ENCODE measurements around the gene AAGAB.
"Not testable (repeated sequence)": the region's sequence is repeated elsewhere in the genome, so short reads cannot be mapped to it uniquely, and the experiment has no call there.

Gene AAGAB, protein sequence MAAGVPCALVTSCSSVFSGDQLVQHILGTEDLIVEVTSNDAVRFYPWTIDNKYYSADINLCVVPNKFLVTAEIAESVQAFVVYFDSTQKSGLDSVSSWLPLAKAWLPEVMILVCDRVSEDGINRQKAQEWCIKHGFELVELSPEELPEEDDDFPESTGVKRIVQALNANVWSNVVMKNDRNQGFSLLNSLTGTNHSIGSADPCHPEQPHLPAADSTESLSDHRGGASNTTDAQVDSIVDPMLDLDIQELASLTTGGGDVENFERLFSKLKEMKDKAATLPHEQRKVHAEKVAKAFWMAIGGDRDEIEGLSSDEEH

GRCh38 chr15:67254238-67255175 lies at the start of gene AAGAB, which contains the start of gene IQCH:
TSS of gene AAGAB (minus strand) at chr15:67254661. CDS start at chr15:67254631, 30 bp downstream.
TSS of gene IQCH (plus strand) at chr15:67254786. CDS start at chr15:67254897, 111 bp downstream.
- DNase-seq (ENCODE audit: low read depth in 3 of 3) = peak; percentile 94 to 98 (median 95)

DNA sequence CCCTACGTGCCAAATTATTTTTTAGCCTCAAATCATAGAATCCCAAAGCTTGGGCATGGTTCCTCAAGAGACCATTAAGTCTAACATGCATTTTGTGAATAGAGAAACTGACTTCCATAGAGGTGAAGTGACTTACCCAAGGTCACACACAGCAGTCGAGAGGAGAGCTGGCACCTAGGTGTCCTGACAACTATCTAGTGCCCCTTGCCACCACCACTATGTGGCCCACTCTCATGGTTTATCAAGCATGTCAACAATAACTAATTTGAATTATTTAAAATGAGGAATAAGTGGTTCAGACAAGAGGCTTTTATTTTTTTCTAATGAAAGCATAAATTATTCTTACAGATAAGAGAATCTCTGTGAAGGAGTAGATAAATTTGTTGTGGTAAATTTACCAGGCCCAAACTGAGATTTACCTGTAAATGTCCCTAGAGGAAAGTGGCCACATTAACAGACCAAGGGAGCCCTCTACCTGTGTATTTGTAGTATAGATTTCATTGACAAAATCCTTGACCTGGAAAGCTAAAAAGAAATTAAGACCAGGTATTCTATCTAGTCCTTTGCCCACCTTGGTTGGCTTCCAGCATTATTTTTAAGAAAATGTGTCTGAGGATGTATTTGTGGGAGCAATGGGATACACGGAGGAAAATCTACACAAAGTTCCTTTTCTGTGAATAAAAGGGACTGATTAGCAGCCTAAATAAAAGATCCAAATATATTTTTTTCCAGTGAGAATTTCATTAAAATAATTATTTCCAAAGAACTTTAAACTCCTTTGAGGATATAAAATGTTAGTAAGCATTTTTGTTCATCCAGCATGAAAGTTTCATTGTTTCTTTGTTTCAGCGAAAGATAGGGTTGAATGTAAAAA lies 49.3 kb upstream of the AAGAB start:
- DNase-seq (ENCODE audit: low read depth in 3 of 3) = no peak

DNA sequence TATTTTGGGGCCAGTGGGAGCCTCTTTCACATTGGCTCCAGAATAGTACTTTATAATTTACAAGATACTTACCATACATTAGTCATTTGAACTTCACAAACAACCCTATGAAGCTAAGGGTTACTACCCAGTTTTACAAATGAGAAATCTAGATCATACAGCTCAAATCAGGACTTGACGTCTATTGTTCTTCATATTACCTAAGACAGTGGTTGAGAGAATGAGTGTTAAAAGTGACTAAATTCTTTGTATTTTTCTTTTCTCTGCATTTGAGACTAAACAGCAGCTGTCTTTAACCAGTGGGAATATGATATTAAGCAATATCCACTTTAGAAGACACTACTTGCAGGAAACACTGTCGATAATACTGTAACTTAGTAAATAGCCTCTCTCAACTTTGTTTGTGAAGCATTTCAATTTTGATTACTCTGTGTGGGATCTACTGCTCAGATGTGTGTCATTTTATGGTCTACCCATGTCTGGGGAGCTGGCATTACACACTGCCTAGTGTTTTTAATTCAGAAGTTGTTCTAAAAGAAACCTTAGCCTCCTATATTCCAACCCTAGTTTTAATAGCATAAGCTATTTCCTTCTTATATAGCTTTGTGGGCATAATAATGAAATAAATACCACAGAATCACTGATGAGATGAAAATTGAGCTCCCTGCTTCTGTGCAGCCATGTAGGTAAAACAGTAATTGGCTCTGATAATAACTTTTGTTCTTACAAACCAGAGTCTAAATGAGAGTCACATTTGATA lies 46.0 kb upstream of the AAGAB start:
- DNase-seq (ENCODE audit: low read depth in 3 of 3) = no peak

DNA sequence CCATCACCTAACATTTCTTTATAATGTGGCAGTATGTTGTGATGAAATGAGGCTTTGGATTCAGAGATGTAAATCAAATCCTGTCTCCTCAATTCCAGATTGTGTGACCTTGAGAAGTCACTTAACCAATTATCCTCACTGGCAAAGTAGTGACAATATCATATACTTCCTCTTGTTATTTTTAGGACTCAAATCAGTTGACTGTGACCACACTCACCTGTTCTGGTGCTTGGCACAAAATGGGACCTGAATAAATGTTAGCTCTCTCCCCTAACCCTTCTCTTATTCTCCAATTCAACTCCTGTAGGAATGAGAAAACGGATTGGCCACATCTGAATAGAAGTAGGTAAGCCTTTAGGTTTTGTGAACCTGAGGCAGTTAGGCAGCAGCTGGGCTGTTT lies 42.2 kb upstream of the AAGAB start:
- DNase-seq (ENCODE audit: low read depth in 3 of 3) = no peak

- no peak for DNase-seq (ENCODE audit: low read depth in 3 of 3)
Measured at GRCh38 chr15:67296188-67296587, 41.7 kb upstream of the AAGAB start.

DNA sequence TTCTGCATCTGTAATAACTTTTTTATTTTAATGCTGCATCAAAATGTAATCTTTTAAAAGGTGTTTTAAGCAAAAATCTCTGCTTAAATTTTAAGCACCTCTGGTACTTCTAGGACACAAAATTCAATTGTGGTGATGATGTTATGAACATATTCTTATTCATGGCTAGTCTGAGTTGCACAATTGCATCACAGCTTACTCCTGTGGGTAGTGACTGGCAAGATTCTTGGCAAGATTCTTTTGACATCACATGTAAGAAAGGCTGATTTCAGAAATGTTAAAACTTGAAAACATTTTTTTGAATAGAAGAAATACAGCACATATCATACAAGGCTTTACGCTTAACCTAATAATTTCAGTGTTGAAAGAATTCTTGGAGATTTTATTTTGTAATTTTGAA lies 35.9 kb upstream of the AAGAB start:
- DNase-seq (ENCODE audit: low read depth in 3 of 3) = no peak

DNA sequence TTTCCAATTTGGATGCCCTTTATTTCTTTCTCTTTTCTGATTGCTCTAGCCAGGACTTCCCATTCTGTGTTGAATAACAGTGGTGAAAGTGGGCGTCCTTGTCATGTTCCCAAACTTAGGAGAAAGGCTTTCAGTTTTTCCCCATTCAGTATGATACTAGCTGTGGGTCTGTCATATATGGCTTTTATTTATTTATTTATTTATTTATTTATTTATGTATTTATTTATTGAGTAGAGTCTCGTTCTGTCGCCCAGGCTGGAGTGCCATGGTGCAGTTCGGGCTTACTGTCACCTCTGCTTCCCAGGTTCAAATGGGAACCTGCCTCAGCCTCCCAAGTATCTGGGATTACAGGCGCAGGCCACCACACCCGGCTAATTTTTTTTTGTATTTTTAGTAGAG lies 31.9 kb upstream of the AAGAB start:
- not testable (repeated sequence) for DNase-seq (ENCODE audit: low read depth in 3 of 3)

- DNase-seq (ENCODE audit: low read depth in 3 of 3) = not testable (repeated sequence)
Measured at GRCh38 chr15:67285625-67286024, 31.2 kb upstream of the AAGAB start.

DNA sequence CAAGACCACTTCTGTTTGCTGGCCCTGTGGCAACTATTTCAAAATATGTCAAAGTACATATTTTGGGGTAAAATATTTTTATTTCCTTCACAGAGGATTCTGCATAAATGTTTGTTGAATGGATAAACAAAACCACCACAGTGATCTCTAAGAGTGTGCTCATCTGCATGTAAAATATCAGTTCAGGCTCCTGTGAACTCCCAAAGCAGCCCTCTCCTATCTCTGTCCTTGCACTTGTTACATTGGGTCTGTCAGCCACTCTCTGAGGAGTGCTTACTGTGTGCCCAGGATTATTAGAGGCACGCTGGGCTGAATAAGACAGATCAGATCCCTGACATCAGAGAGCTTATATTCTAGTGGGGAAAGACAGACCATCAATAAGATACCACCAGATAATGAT lies 27.3 kb upstream of the AAGAB start:
- DNase-seq (ENCODE audit: low read depth in 3 of 3) = no peak

- no peak for DNase-seq (ENCODE audit: low read depth in 3 of 3)
Measured at GRCh38 chr15:67280217-67280616, 25.8 kb upstream of the AAGAB start.

- DNase-seq (ENCODE audit: low read depth in 3 of 3) = no peak
Measured at GRCh38 chr15:67276666-67277065, 22.2 kb upstream of the AAGAB start.

DNA sequence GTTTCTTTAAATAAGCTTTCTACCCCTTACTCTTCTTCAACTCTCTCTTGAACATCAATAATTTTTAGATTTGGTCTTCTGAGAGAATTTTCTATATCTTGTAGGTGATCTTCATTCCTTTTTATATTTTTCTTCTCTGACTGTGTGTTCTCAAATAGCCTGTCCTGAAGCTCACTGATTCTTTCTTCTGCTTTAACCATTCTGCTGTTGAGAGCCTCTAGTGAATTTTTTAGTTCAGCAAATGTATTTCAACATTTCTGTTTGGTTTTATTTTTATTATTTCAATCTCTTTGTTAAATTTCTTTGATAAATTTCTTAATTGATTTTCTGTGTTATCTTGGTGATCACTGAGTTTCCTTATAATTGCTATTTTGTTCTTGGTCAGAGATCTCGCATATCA lies 19.8 kb upstream of the AAGAB start:
- DNase-seq (ENCODE audit: low read depth in 3 of 3) = no peak

DNA sequence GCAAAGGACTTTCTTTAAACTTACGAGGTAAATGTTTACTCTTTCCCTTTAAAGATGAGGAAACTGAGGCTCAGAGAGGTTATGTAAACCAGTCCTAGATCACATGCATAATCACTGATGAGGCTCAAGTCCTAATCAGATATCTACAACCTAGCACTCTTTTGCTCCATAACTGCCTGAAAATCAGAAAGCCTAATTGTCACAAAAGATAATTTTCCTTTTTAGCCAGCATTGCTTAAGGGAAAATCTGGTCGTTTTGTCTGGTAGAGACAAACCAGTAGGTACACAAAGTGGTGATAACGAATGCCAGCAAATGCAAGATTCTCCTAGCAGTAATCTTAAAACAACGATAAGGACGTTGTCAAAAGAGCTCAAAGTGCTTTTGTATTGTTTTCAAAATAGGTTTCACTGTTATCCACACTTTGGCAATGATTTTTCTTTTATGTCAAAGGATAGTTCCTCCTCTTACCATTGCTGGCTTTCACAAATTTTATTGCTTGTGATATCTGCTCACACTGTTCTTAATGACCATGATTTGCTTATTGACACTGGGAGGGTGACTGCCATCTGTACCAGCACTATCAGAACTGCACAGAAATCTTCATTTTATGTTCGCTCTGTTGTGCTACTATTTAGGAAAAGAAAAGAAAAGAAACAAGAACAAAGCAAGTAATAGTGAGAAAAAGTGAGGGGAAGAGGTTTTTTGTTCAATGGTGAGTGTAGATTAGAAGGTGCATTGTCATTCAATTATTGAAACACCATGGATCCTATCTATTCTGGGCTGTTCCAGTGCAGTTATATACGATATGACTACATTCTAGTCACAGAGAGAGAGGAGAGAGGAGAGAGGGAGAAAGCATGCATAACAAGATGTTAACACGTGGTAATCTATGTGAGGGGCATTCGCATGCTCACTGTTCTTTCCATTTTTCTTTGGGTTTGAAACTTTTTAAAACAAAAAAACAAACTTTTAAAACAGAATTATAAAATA lies 13.8 kb upstream of the AAGAB start:
- no peak for DNase-seq (ENCODE audit: low read depth in 3 of 3)

DNA sequence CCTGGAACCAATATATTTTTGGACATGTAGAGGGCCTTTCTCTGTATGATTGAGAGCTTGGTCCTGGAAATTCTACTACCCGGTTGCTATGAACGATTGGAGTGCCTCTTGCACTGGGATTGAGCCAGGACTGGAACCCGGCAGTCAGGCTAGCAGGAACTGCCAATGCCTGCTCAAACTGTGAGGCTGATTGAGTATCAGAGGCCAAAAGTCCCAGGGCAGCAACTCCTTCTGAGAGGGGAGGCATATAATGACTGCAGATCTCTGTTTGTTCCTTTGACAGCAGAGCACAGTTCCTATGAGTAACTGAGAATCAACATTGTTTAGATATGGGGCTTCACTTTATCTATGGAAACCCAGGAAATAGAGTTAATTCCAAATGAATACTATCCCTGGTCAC lies 13.0 kb upstream of the AAGAB start:
- DNase-seq (ENCODE audit: low read depth in 3 of 3) = no peak

DNA sequence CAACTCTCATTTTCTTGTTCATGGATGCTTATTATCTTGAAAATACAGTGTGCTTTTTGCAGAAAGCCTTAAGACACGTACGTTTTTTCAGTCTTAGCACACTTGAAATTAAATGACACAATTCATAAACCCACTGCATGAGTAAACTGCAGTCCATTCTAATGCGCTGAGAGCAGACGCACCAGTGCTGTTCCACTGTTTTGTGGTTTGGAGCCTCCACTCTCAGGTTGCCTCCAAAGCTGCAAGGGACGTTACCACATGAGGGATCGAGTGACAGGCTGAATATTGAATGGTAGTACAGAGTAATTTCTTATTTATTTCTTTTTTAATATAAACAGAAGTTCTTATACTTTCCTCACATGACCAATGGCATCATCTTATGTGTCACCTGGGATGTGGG lies 12.4 kb upstream of the AAGAB start:
- DNase-seq (ENCODE audit: low read depth in 3 of 3) = no peak

DNA sequence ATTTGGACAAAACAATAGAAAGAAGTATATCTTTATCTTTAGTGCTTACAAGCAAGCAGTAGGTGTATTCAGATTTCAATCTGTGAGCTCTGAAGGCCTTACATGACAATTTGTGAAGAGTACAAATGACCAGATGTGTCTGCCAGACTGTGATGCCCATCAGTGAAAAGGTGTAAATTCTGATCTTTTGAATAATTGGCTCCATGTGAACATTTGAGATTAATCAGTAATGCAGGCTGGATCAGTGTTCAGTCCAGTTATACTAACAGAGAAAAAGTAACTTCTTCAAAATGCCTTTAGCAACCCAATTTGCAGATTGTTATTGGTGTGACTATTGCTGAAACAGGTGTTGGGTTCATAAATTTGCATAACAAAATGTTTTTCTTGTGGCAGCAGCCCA lies 5.3 kb upstream of the AAGAB start:
- no peak for DNase-seq (ENCODE audit: low read depth in 3 of 3)

DNA sequence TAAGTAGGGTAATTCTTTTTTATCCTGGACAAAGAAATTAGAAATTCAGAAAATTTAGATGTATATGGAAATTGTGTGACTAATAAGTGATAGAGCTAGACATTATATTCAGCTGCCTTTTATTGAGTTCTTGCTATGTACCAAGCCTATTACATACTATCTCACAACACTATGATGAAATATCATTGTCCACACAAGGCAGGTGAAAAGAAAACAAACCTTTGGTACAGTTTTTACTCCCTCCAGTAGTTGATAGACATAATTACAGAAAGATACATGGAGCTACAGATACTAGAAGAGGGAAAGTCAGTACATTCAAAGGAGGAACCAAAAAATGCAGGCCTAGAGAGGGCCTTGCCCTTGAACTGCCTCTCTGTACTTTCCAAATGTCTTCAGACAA lies 4.9 kb upstream of the AAGAB start:
- DNase-seq (ENCODE audit: low read depth in 3 of 3) = no peak

- not testable (repeated sequence) for DNase-seq (ENCODE audit: low read depth in 3 of 3)
Measured at GRCh38 chr15:67258412-67258811, 4.0 kb upstream of the AAGAB start.

GRCh38 chr15:67256051-67256450 lies 1.6 kb upstream of the AAGAB start:
- no peak for DNase-seq (ENCODE audit: low read depth in 3 of 3)

Data from stimulated activated CD4-positive, alpha-beta T cell treated with anti-CD3 and anti-CD28 coated beads, TNF-alpha, amount 100 ng/mL, for 24 hours (primary cell).